ENCODE data around the gene HOTAIR.

The HOTAIR gene

DNA sequence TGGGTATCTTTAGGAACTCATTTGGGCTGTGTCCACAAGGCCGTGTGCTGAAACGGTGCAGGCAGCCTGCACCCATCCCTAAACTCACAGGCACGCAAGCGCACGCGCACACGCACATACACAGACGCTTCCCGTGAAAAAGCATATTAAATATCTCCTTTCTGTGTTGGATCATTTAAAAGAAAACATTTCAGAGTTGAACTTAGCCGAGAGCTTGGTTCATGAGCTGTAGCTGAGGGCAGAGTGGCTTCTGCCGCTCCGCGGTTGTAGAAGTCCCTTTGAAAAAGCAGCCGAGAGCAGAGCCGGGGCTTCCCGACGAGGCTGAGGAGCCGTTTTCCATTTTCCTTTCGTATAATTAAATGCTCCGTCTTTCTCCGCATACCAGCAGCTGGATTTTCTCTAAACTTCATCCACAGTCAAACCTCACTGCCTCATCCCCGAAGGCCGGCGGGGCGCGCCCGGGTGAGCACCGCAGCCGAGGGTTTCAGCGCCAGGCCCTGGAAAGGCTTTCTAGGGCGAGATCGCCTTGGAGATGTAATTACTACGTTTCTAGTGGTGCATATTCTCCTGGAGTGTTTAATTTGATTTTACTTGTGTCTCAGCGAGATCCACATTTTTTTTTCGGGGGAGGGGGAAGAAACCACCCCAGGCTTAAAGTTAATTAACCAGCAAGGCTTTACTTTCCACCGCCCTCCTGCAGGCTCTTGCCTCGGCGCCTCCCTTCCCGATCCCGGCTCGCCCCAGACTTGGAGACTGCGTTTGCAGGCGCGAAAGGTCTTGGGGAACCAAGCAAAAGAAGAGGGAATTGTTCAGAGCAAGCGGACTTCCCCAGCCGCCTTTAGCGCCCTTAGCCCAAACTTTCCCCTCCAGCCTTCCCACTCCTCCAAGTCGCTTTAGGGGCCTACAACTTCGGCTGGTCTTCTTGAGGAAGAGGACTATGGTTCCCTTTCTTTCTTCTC is 39.1 kb downstream of the HOTAIR start:
- no peak for DNase-seq (ENCODE audit: extremely low read depth, insufficient read length)
- Histone ChIP-seq H3K27me3 (replicated peaks; ENCODE audit: control insufficient read depth, insufficient read depth, low read length) (peaks cover 8% of the 10 kb centered on the region), H3K4me3 (replicated peaks; ENCODE audit: low read depth, low read length) (no peak overlapping the region), H3K36me3 (ENCODE audit: control insufficient read depth, insufficient read depth, low read length) (no peaks in the 10 kb centered on the region)
- TF ChIP-seq, protein P1, sequence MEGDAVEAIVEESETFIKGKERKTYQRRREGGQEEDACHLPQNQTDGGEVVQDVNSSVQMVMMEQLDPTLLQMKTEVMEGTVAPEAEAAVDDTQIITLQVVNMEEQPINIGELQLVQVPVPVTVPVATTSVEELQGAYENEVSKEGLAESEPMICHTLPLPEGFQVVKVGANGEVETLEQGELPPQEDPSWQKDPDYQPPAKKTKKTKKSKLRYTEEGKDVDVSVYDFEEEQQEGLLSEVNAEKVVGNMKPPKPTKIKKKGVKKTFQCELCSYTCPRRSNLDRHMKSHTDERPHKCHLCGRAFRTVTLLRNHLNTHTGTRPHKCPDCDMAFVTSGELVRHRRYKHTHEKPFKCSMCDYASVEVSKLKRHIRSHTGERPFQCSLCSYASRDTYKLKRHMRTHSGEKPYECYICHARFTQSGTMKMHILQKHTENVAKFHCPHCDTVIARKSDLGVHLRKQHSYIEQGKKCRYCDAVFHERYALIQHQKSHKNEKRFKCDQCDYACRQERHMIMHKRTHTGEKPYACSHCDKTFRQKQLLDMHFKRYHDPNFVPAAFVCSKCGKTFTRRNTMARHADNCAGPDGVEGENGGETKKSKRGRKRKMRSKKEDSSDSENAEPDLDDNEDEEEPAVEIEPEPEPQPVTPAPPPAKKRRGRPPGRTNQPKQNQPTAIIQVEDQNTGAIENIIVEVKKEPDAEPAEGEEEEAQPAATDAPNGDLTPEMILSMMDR (IDR thresholded peaks at IDR 0.05; ENCODE audit: insufficient read depth, low read length, poor library complexity, severe bottlenecking) = no peak

GRCh38 chr12:53932915-53933314 is 41.8 kb downstream of the HOTAIR start:
- no peaks in the 10 kb centered on the region for H3K36me3 ChIP-seq (ENCODE audit: control insufficient read depth, insufficient read depth, low read length)
- TF ChIP-seq, protein P1 (IDR thresholded peaks at IDR 0.05; ENCODE audit: insufficient read depth, low read length, poor library complexity, severe bottlenecking) = no peak
- H3K27me3 ChIP-seq (replicated peaks; ENCODE audit: control insufficient read depth, insufficient read depth, low read length) = peaks cover 7% of the 10 kb centered on the region
- DNase-seq (ENCODE audit: extremely low read depth, insufficient read length) = no peak
- no peak overlapping the region for H3K4me3 ChIP-seq (replicated peaks; ENCODE audit: low read depth, low read length)

GRCh38 chr12:53931844-53932581 is 42.7 kb downstream of the HOTAIR start:
- H3K27me3 ChIP-seq (replicated peaks; ENCODE audit: control insufficient read depth, insufficient read depth, low read length) = peaks cover 7% of the 10 kb centered on the region

DNA sequence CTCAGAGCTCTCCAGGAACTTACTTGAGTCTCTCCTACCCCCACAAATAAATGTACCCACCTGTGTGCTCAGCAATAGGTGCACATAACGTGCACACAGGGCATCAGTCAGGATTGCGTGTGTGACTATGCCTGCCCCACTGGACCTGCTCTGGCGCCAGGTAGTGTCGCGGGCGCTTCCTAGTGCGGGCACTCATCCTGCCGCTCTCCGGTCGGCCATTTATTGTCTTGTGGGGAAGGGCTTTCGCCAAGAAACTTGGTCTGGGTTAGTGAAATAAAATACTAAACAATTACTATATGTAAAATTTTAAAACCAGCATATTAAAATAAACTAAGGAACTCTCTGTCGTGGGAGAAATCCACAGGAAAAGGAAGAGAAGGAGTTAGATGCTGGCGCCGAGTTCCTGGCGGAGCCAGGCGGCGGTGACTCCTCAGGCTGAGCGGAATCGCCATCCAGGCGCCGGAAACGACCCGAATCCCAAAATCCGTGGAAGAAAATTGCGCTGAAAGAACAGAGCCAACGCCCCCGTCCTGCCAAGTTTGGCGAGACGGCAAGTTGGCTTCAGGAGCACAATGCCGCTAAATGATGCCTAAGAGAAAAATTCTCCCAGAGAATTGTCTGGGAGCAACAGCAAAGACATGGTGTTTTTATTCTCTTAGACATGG is 44.0 kb downstream of the HOTAIR start:
- peaks cover 4% of the 10 kb centered on the region for H3K27me3 ChIP-seq (replicated peaks; ENCODE audit: control insufficient read depth, insufficient read depth, low read length)

More at GRCh38 chr12:53931844-53932581, 42.7 kb downstream of the HOTAIR start:
- Histone ChIP-seq H3K4me3 (replicated peaks; ENCODE audit: low read depth, low read length) (no peak overlapping the region), H3K36me3 (ENCODE audit: control insufficient read depth, insufficient read depth, low read length) (no peaks in the 10 kb centered on the region)
- no peak for DNase-seq (ENCODE audit: extremely low read depth, insufficient read length)
- TF ChIP-seq, protein P1 (IDR thresholded peaks at IDR 0.05; ENCODE audit: insufficient read depth, low read length, poor library complexity, severe bottlenecking) = no peak

GRCh38 chr12:53929527-53929926 is 45.2 kb downstream of the HOTAIR start:
- Histone ChIP-seq H3K27me3 (replicated peaks; ENCODE audit: control insufficient read depth, insufficient read depth, low read length) (peaks cover 4% of the 10 kb centered on the region), H3K36me3 (ENCODE audit: control insufficient read depth, insufficient read depth, low read length) (no peaks in the 10 kb centered on the region), H3K4me3 (replicated peaks; ENCODE audit: low read depth, low read length) (no peak overlapping the region)
- TF ChIP-seq, protein P1 (IDR thresholded peaks at IDR 0.05; ENCODE audit: insufficient read depth, low read length, poor library complexity, severe bottlenecking) = no peak
- DNase-seq (ENCODE audit: extremely low read depth, insufficient read length) = no peak

More for the DNA sequence above, 44.0 kb downstream of the HOTAIR start:
- no peak for DNase-seq (ENCODE audit: extremely low read depth, insufficient read length)
- TF ChIP-seq, protein P1 (IDR thresholded peaks at IDR 0.05; ENCODE audit: insufficient read depth, low read length, poor library complexity, severe bottlenecking) = no peak
- Histone ChIP-seq H3K36me3 (ENCODE audit: control insufficient read depth, insufficient read depth, low read length) (no peaks in the 10 kb centered on the region), H3K4me3 (replicated peaks; ENCODE audit: low read depth, low read length) (no peak overlapping the region)
